GM13976 (cell line): Measurements from ENCODE around the gene PTPRG.
"Not testable (repeated sequence)": the region's sequence is repeated elsewhere in the genome, so short reads cannot be mapped to it uniquely, and the experiment has no call there.

ENCODE experiments used
- DNase-seq: peaks from one replicate; pipeline ENCODE4 v3.0.0; 2012; ENCODE audit warnings: low spot score
- in situ Hi-C: fragments of 300-500 bp; cut with MboI; formaldehyde crosslinking; loops from one replicate; pipeline ENCODE4 v1.12.0; 2022; ENCODE audit warnings: low sequenced_read_pairs, mixed read lengths, inconsistent platforms; ENCODE audit not compliant: unreplicated experiment
- TF ChIP-seq, protein P1 (sequence below): IDR thresholded peaks from 2 replicates; pipeline ENCODE4 v1.5.1; 2012; ENCODE audit warnings: borderline replicate concordance, mild to moderate bottlenecking; ENCODE audit not compliant: insufficient read depth; ENCODE audit errors: extremely low read depth, missing control alignments, control extremely low read depth

The PTPRG gene

DNA sequence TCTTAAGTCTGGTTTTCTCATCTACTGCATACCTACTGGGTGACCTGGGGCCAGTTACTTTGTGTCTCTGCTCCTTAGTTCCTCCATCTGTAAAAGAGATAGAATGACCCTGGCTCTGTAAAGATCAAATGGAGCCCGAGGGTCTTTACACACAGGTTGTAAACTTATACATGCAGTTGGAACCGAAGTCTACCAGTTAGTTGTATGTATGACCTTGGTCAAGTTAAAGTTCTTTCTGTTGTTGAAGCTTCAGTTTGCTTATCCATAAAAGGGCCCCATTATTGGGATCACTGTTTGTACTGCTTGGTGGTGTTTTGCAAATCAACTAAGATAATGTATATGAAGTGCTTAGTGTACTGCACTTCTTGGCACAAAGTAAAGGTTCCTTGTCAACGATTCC is 186.9 kb downstream of the PTPRG start:
- in situ Hi-C loops: no loop called here
- TF ChIP-seq, protein P1, sequence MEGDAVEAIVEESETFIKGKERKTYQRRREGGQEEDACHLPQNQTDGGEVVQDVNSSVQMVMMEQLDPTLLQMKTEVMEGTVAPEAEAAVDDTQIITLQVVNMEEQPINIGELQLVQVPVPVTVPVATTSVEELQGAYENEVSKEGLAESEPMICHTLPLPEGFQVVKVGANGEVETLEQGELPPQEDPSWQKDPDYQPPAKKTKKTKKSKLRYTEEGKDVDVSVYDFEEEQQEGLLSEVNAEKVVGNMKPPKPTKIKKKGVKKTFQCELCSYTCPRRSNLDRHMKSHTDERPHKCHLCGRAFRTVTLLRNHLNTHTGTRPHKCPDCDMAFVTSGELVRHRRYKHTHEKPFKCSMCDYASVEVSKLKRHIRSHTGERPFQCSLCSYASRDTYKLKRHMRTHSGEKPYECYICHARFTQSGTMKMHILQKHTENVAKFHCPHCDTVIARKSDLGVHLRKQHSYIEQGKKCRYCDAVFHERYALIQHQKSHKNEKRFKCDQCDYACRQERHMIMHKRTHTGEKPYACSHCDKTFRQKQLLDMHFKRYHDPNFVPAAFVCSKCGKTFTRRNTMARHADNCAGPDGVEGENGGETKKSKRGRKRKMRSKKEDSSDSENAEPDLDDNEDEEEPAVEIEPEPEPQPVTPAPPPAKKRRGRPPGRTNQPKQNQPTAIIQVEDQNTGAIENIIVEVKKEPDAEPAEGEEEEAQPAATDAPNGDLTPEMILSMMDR: no peak
- no peak for DNase-seq

GRCh38 chr3:61750766-61751165 is 189.4 kb downstream of the PTPRG start:
- in situ Hi-C loops: no loop called here
- DNase-seq: no peak
- TF ChIP-seq, protein P1: no peak

- in situ Hi-C loops: no loop called here
- DNase-seq: no peak
- TF ChIP-seq, protein P1: no peak
Observed at GRCh38 chr3:61758839-61759238, 197.5 kb downstream of the PTPRG start.

GRCh38 chr3:61760783-61761182 is 199.4 kb downstream of the PTPRG start:
- DNase-seq, in situ Hi-C loops: not testable (repeated sequence)

- in situ Hi-C loops: no loop called here
Observed at GRCh38 chr3:61761694-61762430, 200.5 kb downstream of the PTPRG start.

DNA sequence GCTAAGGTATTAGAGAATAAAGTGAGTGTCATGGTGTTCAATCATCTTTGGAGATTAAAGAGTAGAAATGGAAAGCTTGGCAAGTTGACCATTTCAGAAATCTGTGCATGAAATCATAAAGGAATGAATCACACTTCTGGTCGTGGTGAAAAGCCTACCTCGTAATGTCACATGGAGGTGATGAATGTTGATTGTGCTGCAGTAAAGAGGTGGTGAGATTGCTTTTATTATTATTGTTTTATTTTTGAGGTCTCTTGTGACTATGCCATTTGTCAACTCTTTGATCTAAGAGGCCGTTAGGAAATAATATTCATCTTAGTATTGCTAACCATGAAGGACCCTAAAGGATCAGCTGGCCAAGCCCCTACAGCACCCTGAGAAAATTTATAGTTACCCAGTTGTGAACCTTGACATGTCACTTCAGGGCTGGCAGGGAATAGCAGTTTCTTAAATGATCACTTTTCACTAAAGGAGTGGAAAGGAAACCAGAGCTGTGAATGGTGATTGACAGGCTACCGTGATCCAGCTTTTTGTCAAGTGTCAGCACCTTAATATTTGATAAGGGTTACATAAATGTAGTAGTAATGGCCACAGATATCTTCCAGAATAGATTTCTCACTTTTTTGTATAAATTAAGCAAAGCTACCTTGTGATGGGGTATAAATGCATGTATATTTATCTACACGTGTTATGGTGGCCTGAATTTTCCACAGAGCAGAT is 203.9 kb downstream of the PTPRG start:
- in situ Hi-C loops: no loop called here
- TF ChIP-seq, protein P1: no peak
- no peak for DNase-seq

More at GRCh38 chr3:61761694-61762430, 200.5 kb downstream of the PTPRG start:
- TF ChIP-seq, protein P1: no peak
- DNase-seq: no peak
